AG09319 (cell line): ENCODE results near the gene RNU6-8.
A peak's percentile ranks its signal among the peaks of the same experiment; 100 is the strongest.

ENCODE experiments used
- DNase-seq: peaks from one replicate; pipeline ENCODE4 v3.0.0-alpha.2; 2010; ENCODE audit warnings: low read depth; ENCODE audit errors: extremely low read depth
- CTCF ChIP-seq: IDR thresholded peaks from 2 replicates; pipeline ENCODE4 v1.5.1; 2011; ENCODE audit warnings: low read depth, mild to moderate bottlenecking, inconsistent platforms, low read length, moderate library complexity

The RNU6-8 gene

GRCh38 chr14:32244404-32244803 lies 41.3 kb upstream of the RNU6-8 start:
- TF ChIP-seq CTCF = peak; percentile 12
- no peak for DNase-seq

- TF ChIP-seq CTCF = no peak
- no peak for DNase-seq
These were observed 30.2 kb upstream of the RNU6-8 start for GRCh38 chr14:32233260-32233659.

GRCh38 chr14:32232481-32232880 lies 29.4 kb upstream of the RNU6-8 start:
- no peak for TF ChIP-seq CTCF
- no peak for DNase-seq

- no peak for TF ChIP-seq CTCF
- DNase-seq = peak; percentile 11
These were observed 27.7 kb upstream of the RNU6-8 start for GRCh38 chr14:32230695-32231280.

GRCh38 chr14:32230181-32230580 lies 27.1 kb upstream of the RNU6-8 start:
- TF ChIP-seq CTCF = no peak
- no peak for DNase-seq

- no peak for DNase-seq
- no peak for TF ChIP-seq CTCF
These were observed 23.0 kb upstream of the RNU6-8 start for GRCh38 chr14:32226056-32226455.

- DNase-seq = no peak
- no peak for TF ChIP-seq CTCF
These were observed 22.4 kb upstream of the RNU6-8 start for GRCh38 chr14:32225378-32225920.
